GM21529 (cell line): ENCODE data around the gene NBEAL2.

Experiments
- ATAC-seq: cut with Tn5 transposase; IDR thresholded peaks from one replicate; pipeline ENCODE4 v1.9.1; 2021; ENCODE audit not compliant: unreplicated experiment

The NBEAL2 gene

DNA sequence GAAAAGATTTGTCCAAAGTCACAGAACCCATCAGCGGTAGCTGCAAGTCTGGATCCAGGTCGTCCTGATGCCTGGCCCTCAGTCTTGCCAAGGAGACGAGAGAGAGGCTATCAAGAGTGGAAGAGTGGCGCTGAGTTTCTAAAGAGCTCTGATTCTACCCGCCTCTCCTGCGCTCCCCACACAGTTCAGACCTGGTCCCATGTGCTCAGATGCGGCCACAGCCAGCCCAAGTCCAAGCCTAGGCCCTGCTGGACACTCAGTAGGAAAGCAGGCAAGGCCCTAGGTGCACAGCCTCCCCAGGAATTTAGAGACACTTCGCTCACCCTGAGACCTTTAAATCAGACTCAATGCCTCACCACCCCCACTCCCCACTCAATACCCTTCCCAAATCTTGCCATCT, 35.3 kb upstream of the NBEAL2 start:
- ATAC-seq: no peak

DNA sequence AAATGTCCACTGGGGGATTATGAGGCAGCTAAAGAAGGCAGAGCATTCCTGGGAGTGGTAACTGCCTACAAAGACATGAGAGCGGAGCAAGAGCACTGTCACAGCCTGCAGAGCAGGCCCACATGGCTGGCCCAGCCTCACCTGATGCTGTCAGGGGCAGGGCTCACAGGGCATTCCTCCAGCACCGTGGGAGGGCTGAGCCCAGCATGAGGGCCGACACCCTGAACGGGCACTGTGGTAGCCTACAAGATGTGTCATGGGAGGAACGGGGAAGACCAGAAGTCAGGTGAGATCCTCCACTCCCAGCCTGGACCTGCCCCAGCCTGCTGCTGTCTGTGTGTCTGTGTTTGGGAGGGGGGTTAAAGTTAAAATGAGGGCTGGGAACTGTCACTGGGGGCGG, 33.0 kb upstream of the NBEAL2 start:
- no peak for ATAC-seq

DNA sequence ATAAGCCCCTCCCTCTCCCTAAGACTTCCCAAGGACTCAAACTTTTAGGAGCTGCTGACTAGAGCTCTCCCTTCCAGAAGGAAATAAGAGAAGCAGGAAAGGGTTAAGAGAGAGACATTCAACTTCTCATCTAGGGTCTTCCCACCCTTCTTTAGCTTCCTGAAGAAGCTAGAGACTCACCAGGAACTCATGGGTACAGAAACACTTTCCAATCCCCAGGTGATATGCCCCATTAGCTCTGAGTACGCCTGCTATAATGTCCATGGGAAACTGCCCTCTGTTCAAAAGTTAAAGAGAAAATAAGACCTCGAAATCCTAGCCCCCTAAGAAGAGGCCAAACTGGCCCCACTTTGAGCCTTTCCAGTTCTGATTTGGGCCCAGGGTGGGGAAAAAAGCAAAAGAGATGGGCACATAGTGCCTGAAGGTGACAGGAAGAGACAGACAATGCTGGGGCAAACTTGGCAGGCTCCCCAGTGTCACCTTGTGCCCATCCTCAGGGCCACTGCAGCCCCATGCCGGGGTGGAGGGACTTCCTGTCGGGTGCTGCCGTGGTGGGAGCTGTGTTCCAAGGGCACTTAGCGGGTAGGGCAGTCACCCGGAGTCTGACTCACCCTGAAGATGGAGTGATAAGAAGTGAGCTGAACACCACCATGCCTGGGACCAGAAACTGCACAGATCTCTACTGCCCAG, 32.5 kb upstream of the NBEAL2 start:
- no peak for ATAC-seq

DNA sequence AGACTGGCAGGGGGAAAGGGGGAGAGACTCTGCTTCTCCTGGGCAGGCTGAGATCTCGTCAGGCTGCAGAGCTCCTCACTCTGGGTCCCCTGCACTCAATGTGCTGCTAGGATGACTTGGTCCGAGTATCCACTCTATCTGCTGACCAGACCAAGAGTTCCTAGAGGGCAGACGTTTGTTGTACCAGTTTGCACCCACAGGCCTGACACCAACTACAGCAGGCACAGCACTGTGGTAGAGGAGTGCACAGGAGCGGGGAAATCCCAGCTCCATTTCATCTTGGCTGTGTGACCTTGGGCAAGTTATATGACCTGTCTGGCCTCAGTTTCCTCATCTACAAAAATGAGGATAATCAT, 31.9 kb upstream of the NBEAL2 start:
- no peak for ATAC-seq

DNA sequence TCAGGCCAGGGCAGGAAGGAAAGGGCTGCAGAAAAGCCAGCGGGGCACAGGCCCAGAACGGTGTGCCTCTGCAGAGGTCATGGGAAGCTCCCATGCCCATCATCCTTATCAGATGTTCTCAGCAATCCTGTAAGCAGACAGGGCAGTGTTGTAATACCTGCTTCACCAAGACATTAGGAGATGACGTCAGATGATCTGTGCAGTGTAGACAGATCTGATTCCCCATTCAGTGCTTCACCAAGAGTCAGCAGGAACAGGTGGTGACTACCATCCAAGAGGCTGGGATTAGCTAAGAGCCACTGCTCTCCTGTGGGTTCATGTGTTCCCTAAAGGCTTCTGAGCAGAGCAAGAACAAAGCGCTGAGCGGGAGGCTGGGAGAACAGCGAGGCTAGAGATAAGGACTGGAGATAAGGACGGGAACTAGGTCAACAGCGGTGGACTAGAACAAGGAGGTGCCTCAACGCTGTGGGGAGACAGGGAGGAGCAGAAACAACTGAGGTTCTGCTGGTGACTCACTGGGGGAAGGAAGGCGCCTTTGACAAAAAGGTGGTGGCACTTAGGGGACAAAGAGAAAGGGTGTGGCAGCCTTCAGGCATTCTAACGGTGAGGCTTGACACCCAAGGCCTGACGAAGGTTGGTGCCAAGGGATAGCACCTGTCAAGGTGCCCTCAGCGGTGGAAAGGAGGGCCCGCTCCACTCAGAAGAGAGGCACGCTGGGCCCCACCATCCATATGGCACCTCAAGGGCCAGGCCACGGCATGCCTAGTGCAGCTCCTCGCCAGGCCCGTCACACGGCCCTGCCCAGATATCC, 31.3 kb upstream of the NBEAL2 start:
- no peak for ATAC-seq

DNA sequence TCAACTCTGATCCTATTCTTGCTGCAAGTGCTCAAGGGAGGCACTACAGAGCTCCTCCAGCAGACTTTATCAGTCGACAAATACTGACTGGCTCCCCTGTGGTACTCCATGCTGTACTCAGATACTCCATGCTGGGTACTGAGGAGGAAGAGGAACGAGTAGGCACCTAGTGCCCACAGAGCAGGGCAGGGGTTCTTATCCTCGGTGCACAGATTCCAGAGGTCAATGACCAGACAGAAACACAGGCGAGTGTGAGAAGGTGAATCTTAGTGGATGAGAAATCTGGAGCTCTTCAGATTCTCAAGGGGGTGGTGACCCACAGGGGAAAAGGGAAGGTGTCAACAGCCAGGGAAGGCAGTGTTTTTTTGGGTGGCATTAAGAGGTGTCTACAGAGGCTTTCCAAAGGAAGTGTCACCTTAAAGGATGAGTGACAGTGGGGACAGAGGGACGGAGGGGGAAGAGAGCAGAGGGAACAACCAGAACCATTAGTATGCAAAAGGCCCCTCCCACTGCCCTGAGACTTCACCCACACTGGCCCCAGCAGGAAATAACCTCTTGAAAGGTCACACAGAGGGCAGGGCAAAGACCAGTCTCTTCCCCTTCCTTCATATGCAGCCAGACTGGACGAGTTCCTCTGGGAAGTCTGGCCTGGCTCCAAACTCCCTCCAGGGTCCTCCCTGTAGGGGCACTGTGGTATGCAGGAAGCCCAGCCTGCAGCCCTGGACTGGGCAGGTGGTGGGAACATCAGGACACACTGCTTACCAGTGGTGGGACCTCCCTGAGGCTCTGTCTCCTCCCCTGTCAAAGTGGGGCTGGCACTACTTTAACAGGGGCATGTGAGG, 30.4 kb upstream of the NBEAL2 start:
- ATAC-seq: peak; percentile 55

DNA sequence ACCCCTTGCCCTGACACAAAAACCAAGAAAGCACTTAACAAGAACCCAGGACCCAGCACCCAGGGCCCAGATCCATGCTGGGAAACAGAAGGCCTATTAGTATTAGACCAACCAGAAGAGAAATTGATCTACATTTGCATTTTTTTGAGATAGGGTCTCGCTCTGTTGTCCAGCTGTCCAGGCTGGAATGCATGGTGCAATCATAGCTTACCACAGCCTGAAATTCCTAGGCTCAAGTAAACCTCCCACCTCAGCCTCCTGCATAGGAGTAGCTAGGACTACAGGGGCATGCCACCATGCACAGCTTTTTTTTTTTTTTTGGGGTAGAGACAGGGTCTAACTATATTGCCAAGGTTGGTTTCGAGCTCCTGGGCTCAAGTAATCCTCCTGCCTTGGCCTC, 29.3 kb upstream of the NBEAL2 start:
- no peak for ATAC-seq

DNA sequence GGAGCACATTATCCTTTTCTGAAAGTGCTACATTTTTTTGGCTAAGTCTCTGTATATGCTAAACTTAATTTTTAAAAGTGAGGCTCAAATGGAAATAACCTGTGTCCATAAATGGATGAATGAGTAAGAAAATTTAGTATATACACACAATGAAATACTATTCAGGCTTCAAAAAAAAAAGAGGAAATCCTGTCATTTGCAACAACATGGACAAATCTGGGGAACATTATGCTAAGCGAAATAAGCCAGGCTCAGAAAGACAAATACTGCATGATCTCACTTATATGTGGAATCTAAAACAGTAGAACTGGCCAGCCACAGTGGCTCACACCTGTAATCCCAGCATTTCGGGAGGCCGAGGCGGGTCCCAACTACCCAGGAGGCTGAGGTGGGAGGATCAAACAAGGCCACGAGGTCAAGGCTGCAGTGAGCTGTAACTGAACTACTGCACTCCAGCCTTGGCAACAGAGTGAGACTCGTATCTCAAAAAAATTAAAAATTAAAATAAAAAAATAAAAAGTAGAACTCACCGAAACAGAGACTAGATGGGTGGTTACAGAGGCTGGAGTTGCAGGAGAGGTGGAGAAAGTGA, 28.7 kb upstream of the NBEAL2 start:
- ATAC-seq: no peak

DNA sequence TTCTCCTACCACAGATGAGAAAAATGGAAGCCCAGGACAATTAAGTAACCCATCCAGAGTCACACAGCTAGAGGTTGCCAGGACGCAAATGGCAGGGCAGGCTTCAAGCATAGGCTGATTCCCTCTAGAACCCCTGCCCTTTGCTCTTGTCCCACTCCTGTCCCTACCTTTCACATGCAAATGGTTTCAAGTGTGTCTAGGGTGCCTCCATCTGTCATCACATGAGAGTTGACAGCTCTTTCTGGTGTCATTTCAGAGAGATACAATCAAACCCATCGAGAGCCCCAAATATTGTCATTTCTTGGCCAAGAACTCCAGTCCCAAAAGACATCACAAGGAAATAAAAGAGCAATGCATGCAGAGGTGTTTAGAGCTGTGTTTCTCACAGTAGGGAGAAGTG, 26.7 kb upstream of the NBEAL2 start:
- no peak for ATAC-seq

DNA sequence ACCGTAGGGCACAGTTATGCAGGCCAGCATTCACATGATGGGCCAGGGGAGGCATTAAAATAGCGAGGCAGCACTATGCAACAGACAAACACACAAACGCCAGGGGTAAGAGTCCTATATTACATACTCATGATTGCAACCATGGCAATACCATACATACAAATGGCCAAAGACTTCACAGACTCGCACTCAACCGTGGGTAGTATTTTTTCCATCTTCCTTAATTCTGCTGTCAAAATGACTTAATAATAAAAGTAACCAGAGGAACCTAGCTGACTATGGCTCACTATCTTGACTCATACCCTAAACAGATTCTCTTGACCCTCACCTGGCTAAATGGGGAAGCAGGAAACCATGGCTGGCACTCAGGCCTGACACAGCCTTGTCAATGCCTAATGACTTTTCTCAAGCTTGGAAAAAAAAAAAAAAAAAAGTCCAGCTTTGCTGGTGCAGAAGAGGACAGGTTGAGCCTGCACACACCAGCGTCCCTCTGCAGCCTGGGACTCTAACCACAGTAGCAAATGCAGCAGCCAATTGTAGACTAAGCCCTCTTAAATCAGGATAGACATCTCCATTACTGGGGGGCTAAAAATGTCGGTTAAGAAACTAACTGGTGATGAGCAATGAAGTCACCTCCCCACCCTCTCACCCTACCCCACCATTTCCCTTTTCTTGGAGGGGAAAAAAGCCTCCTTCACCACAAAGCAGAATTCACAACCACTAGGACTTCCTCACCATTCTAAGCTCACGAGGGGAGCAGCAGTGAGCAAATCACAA, 26.0 kb upstream of the NBEAL2 start:
- no peak for ATAC-seq

DNA sequence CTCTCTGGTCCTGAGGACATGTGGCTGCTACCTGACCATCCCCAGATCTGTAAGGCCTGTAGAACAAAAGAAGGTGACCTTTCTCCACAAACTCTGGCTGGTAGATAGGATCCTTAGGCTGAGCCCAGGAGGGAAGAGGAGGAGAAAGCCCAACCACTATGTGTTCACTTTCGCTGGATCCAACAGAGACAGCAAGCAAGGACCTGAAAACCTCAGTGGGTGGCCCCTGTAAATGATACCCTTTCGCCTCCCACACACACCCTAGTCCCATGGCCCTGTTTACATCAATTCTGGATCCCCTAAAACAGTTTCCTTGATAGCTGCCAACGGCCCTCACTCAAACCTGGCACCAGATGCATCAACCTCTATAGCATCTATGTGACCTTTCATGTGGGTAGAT, 25.3 kb upstream of the NBEAL2 start:
- no peak for ATAC-seq

DNA sequence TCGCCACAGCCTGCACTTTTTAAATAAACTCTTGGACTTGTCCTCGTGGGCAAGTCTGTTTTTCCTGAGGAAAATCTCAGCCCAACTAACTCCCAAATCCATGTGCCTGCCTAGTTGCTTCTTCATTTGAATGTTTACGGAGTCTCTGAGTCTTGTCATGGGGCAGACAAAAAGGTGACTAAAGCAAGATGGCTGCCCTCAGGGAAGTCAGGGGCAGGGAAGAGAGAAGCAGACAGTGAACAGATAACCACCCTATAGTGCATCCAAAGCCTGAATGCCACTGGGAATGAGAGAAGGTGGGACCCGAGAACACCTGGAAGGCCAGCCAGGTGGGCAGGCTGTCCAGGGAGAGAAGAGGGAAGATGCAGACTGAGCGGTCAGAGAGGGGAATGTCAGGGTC, 24.3 kb upstream of the NBEAL2 start:
- no peak for ATAC-seq

DNA sequence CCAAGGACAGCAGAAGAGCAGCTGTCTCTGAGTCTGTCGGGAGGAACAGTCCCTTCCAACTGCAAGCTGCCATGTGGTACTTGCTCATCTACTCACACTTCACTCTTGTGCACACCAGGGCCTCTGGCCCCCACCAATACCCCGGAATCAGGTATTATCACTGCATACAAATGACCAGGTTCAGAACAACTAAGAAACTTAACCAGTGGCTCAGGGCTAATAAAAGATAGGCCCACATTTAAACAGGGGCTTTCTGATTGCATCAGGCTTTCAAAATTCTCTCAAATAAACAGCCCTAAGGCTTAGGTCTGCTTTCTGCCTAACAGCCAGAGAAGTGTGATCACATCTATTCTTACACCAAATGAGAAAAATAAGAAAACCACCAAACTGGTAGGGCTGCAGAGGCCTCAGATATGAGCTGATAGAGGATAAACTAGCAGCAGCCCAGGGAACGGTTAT, 23.6 kb upstream of the NBEAL2 start:
- no peak for ATAC-seq

DNA sequence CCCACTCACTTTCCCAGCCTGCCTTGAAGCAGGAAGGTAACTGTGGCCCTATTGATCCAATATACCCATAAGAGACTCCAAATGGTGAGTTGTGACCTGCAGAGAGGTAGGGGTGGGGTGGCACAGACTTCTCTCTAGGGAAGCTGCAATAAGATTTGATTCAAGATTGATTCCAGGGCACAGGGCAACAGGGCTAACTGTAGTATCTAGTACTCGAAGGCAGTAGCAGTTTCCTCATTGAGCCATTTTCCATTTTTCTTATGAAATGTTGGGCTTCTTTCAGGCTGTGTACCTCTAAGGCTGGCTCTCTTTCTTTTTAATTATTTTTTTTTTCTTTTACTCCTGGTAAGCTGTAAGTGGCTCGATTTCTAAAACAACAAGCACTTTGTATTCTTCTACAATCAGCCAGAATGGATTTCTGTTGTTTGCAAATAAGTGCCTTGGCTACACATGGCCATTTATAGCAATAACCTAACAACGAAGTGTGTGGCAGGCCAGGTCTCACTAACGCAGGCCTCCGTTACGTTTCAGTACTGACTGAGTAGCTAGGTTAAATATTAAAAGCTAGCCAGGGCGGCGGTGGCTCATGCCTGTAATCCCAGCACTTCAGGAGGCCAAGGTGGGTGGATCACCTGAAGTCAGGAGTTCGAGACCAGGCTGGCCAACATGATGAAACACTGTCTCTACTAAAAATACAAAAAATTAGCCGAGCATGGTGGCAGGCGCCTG, 22.2 kb upstream of the NBEAL2 start:
- no peak for ATAC-seq

DNA sequence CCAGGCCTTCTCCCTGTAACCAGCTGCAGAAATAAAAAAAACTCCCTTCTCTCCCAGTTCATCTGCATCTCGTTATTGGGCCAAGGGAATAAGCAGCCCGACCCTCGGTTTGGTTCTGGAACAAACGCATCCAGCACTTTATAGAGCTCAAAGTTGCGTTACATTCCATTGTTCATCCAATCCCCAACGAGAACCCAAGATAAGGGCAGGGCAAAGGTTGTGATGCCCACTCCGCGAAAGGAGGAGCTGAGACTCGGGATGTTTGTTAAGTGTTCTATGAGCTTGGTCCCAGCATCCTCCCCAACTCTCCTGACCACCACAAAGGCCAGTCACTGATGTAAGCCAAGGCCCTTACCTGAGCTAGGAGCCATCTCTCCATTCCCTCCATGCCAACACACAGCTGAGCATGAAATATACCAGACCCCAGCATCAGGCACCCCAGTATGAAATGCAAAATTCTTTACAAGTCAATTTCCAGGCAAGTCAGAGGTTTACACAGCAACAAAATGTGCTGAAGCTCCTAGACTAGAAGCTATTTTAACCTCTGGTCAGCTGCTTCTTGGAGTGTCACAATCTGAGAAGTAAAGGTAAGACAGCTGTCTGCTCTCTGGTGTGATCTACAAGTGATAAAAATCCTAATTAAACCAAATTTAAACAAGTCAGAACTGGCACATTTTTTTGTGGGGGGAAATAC, 20.9 kb upstream of the NBEAL2 start:
- no peak for ATAC-seq

DNA sequence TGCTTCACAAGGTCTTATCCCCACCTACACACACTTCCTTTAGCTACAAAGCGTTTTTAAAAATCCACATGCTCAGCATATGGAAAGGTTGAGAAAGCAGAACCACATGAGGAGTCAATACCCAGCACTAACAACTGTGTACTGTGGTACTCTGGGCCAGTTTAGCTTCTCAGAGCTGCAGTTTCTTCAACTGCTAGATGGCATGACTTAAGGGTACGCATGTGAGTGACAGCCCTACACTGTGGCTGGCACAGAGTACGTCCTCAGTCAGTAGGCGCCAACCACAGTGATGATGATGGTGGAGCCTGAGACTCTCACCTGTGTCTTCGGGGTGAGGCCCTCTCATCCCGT, 20.3 kb upstream of the NBEAL2 start:
- no peak for ATAC-seq

DNA sequence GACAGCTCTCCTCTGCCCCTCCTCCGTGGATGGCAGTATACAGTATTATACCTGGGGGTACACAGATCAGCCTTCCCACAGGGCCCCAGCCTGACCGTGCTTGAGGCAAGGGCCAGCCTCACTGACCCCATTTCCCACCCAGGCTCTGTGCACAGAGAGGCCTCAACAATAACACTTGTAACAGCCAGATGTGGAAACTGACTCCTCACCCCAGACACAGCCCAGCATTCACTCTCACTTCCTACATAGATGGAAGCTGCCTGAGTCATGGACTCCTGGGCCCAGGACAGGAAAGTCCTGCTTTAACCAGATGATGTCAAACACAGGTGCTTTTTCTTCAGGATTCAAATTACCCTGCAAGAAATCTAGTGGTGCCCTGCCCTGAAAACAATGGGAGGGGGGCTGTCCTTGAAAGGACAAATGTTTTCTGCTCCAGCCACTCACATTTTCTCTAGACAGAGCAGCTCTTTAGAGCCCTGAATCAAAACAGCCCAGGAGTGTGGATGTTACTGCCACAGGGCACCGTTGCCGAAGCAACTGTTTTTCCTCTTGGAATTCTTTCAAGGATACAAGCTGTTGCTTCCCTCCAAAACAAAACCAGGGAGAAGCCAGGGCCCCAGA, 19.3 kb upstream of the NBEAL2 start:
- ATAC-seq: peak; percentile 52

DNA sequence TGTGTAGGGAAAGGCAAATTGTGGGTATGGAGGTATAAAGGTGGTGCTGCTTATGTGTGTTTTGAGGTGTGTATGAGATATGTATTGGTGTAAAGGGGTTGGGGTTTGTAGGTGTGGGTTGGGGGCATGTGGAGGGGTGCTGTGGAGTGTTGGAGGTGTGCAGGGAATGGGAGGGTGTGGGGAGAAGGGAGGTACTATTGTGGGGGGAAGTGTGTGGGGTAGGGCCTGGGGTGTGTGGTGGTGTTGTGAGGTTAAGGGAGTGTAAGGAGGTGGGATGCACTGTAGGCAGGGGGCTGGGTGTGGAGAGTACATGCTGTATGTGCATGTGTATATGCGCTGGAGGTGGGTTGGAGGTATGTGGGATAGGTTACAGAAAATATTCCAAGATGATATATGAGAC, 18.6 kb upstream of the NBEAL2 start:
- no peak for ATAC-seq

DNA sequence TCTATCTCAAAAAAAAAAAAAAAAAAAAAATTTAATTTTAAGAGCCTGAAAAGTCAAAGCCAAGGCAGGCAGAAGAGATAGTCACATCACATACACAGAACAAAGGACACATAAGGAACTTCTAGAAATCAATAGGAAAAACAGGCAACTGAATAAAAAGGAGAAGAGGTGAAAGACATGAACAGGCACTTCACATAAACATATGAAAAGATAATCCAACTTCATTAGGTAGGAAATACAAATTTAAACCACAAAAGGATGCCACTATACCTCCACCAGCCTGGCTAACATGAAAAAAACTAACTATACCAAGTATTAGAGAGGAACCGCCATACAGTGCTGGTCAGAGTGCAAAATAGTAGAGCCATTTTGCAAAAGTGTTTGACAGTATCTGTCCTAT, 17.0 kb upstream of the NBEAL2 start:
- ATAC-seq: no peak
